Activated B cell treated with CpG ODN at 0.5 μM for 24 hours (primary cell): ENCODE results near the gene SYTL2. TPM values are rescaled to one million over a fixed set of nuclear protein-coding genes. Genes with fewer than 3 reads are reported as not detected.
A peak's percentile ranks its signal among the peaks of the same experiment; 100 is the strongest.

Source experiments
- ATAC-seq: fragments of 200-7000 bp; cut with Tn5 transposase; one replicate; pipeline ENCODE4 v1.10.0; 2021; ENCODE audit warnings: low read depth, mild to moderate bottlenecking, moderate library complexity
- CTCF ChIA-PET: fragments of 350-600 bp; sonication (Branson Sonifier 250); formaldehyde crosslinking; loops from one replicate; lab custom pipeline; 2021; ENCODE audit warnings: antibody characterized with exemption; lab: Charles Lee
- POLR2A ChIA-PET: fragments of 350-600 bp; sonication (Branson Sonifier 250); formaldehyde crosslinking; loops from one replicate; lab custom pipeline; 2021; ENCODE audit warnings: antibody characterized with exemption; lab: Charles Lee
- DNase-seq: peaks from one replicate; pipeline ENCODE4 v3.0.0; 2022
- H3K27ac Mint-ChIP-seq: one replicate; pipeline ENCODE4 v1.8.0; 2020; ENCODE audit warnings: mixed read lengths
- H3K27me3 Mint-ChIP-seq: one replicate; pipeline ENCODE4 v1.8.0; 2021; ENCODE audit warnings: mixed read lengths
- H3K36me3 Mint-ChIP-seq: one replicate; pipeline ENCODE4 v1.8.0; 2021; ENCODE audit warnings: low read depth, mixed read lengths
- H3K4me1 Mint-ChIP-seq: one replicate; pipeline ENCODE4 v1.8.0; 2021; ENCODE audit warnings: mixed read lengths
- H3K4me3 Mint-ChIP-seq: one replicate; pipeline ENCODE4 v1.8.0; 2020; ENCODE audit warnings: mild to moderate bottlenecking, mixed read lengths
- H3K9me3 Mint-ChIP-seq: one replicate; pipeline ENCODE4 v1.8.0; 2020; ENCODE audit warnings: mixed read lengths
- intact Hi-C: fragments of 100-400 bp; cut with micrococcal nuclease; formaldehyde crosslinking; loops from one replicate; pipeline ENCODE4 v1.15.1; 2024
- total RNA-seq: library from RNA; stranded (reverse); gene quantifications from 2 replicates; pipeline ENCODE4 v1.2.3, GENCODE V29; 2022
- TF ChIP-seq, protein P1 (sequence below): fragments of 200-600 bp; IDR thresholded peaks from one replicate; pipeline ENCODE4 v1.8.0; 2022; ENCODE audit warnings: antibody characterized with exemption, mild to moderate bottlenecking

Gene SYTL2
- total RNA-seq, 1 donor from 2014 or later = 1.1 TPM

DNA sequence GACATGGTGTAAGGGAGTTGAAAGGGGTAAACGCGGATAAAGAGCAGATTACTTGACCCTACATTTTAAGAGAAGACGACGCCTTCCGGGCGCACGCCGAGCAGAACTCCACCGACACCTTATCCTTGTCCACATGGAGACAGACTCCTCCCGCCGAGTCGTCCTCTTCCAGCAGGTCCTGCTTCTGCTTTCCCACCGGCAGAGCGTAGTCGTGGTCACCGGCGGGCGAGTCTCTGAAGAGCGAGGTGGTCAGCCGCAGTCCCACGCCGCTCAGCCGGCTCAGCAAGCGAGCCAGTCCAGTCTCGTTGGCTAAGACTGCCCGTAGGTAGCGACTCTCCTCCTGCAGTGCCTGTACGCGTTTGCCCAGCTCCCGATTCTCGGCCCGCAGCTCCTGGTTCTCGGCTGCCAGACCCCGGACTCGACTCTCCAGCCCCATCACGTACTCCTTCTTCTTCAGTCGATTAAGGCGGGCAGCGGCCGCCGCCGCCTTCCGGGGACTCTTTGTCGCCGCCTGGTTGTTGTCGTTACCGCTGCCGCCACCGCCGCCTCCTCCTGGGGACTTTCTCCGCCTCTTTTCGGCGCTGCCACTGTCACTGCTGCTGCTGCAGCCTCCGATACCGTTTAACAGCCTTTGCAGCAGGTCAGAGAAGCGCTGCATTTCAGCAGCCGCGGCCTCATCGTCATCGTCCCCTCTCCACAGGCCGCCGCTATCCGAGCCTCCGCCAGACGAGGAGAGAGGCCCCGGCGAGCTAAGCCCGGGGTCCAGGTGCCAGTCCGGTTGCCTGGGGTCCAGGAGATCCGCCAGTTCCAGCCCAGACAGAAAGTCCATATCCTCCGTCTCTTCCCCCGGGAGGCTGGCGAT is 147.0 kb downstream of the SYTL2 start:
- peaks cover 50% of the 10 kb centered on the region for H3K4me1 Mint-ChIP-seq
- peak; percentile 70 for ATAC-seq
- H3K27ac Mint-ChIP-seq = peak overlapping the region; percentile 93
- intact Hi-C loops = loop anchor here (1.0 to 10.0 kb wide), 11 partner anchors 9 to 884 kb away; partner anchors contain the start of genes EED, HIKESHI, PICALM and TMEM126A
- TF ChIP-seq, protein P1, sequence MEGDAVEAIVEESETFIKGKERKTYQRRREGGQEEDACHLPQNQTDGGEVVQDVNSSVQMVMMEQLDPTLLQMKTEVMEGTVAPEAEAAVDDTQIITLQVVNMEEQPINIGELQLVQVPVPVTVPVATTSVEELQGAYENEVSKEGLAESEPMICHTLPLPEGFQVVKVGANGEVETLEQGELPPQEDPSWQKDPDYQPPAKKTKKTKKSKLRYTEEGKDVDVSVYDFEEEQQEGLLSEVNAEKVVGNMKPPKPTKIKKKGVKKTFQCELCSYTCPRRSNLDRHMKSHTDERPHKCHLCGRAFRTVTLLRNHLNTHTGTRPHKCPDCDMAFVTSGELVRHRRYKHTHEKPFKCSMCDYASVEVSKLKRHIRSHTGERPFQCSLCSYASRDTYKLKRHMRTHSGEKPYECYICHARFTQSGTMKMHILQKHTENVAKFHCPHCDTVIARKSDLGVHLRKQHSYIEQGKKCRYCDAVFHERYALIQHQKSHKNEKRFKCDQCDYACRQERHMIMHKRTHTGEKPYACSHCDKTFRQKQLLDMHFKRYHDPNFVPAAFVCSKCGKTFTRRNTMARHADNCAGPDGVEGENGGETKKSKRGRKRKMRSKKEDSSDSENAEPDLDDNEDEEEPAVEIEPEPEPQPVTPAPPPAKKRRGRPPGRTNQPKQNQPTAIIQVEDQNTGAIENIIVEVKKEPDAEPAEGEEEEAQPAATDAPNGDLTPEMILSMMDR = no peak
- H3K4me3 Mint-ChIP-seq = peak overlapping the region; percentile 95
- H3K27me3 Mint-ChIP-seq = no peaks in the 10 kb centered on the region
- H3K9me3 Mint-ChIP-seq = no peaks in the 10 kb centered on the region
- DNase-seq = peak; percentile 75
- ChIA-PET POLR2A (interaction anchor here (0.5 to 3.3 kb wide), 8 partner anchors 11 to 559 kb away, joined by 3 to 70 read pairs (median 7); partner anchors contain the start of genes CCDC83, DLG2, TMEM126A and TMEM126B), CTCF (interaction anchor here (0.6 kb wide), 1 partner anchor 14 kb away, joined by 3 read pairs; no protein-coding TSS in a partner anchor)
- peaks cover 43% of the 10 kb centered on the region for H3K36me3 Mint-ChIP-seq

DNA sequence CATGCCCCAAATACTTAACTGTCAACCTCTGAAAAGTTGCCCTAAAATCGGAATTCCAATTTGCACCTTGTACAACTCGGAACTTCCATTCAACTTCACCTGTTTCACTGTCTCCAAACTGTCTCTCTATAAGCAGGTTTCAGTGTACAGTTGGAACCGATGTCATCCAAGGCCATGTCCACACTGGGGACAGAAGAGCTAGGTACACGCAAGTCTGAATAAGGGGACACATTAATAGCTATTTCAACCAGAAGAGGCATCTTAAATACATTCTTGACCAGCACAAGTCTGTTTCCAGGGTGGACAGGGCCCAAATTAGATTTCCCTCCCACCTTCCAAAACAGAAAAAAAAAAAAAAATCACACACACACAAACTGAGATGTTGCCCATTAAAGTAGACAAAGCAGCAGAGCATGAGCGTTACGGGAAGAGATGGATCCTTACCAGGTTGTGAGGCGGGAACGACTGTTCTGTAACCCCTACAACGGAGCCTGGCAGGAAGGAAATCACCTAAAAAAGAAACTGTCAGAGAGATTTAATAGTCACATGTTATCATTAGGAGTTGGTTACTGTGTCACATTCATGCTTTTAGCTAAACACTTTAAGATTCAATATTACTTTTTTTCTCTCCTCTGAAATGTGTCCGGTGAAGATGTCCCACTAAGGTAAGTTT is 147.7 kb downstream of the SYTL2 start:
- ChIA-PET CTCF (interaction anchor here (0.6 kb wide), 1 partner anchor 47 kb away, joined by 4 read pairs; no protein-coding TSS in a partner anchor), POLR2A (interaction anchor here (0.6 to 3.3 kb wide), 4 partner anchors 10 to 36 kb away, joined by 3 to 70 read pairs (median 21); partner anchors contain the start of genes DLG2, TMEM126A and TMEM126B)
- peak overlapping the region; percentile 95 for H3K4me3 Mint-ChIP-seq
- no peaks in the 10 kb centered on the region for H3K27me3 Mint-ChIP-seq
- peak overlapping the region; percentile 93 for H3K27ac Mint-ChIP-seq
- TF ChIP-seq, protein P1 = no peak
- peaks cover 49% of the 10 kb centered on the region for H3K36me3 Mint-ChIP-seq
- H3K4me1 Mint-ChIP-seq = peaks cover 52% of the 10 kb centered on the region
- intact Hi-C loops = loop anchor here (1.0 to 10.0 kb wide), 4 partner anchors 8 to 538 kb away; partner anchors contain the start of gene PICALM
- no peak for DNase-seq
- no peak for ATAC-seq
- no peaks in the 10 kb centered on the region for H3K9me3 Mint-ChIP-seq

DNA sequence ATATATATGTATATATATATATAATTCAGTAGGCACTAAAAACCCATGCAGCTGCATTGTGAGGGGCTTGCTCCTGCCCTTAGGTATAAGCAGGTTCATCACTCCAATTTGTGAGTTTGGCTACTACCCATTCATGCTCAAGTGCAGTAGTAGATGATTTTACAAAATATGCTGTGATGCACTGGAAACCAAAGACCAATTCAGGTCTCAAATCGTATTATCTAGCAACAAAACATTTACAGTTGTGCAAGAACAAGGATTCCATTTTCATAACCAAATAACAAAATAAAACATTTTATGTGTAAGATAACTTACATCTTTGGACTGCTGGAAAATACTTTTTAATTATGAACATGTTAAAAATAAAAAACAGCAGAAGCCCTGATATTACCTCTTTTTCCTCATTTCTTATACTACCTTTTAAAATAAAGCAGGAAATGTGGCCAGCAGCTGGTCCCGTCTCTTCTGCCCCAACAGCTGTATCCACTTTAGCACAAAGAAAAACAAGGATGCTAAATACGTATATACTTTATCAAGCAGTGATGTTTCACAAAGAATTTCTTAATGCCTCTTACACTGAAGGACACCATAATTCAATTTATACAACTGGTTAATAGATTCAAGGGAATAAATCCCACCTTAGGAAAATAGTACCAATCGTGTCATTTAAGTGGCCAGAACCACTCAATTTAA is 148.8 kb downstream of the SYTL2 start:
- CTCF ChIA-PET = no interaction called here

DNA sequence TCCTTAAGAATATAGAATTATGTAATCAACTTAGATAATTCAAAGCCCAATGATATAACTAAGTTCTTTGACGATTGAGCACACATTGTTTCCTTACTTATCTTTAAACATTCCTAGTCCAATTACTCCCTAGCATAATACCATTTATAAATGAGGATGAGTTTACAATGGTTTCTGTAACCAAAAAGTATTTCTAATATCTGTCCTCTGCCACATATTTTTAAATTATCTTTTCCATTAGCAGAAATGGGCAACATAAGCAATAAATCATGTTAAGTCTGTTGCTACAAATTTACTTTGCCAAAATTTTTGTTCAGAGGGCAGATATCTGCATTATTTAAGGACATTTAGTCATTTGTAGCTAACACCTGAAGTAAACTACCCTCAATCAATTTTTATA is 152.8 kb downstream of the SYTL2 start:
- CTCF ChIA-PET = no interaction called here
- Mint-ChIP-seq H3K4me3 (no peak overlapping the region), H3K36me3 (peaks cover 73% of the 10 kb centered on the region), H3K4me1 (peaks cover 34% of the 10 kb centered on the region), H3K27ac (no peak overlapping the region), H3K9me3 (no peaks in the 10 kb centered on the region), H3K27me3 (no peaks in the 10 kb centered on the region)
- POLR2A ChIA-PET = interaction anchor here (2.2 kb wide), 1 partner anchor 10 kb away, joined by 10 read pairs; the partner anchor contains the start of gene TMEM126A
- DNase-seq (no peak), ATAC-seq (no peak)
- intact Hi-C loops = no loop called here
- TF ChIP-seq, protein P1 = no peak

More for the DNA sequence above, 148.8 kb downstream of the SYTL2 start:
- peak overlapping the region; percentile 35 for H3K4me3 Mint-ChIP-seq
- POLR2A ChIA-PET = interaction anchor here (0.9 to 3.3 kb wide), 2 partner anchors 14 to 15 kb away, joined by 3 to 70 read pairs; partner anchors contain the start of gene TMEM126A
- TF ChIP-seq, protein P1 = no peak
- DNase-seq = no peak
- H3K27me3 Mint-ChIP-seq = no peaks in the 10 kb centered on the region
- peaks cover 58% of the 10 kb centered on the region for H3K36me3 Mint-ChIP-seq
- ATAC-seq = no peak
- no peaks in the 10 kb centered on the region for H3K9me3 Mint-ChIP-seq
- intact Hi-C loops = loop anchor here (5.0 to 10.0 kb wide), 3 partner anchors 347 to 537 kb away; partner anchors contain the start of gene PICALM
- H3K27ac Mint-ChIP-seq = no peak overlapping the region
- peaks cover 52% of the 10 kb centered on the region for H3K4me1 Mint-ChIP-seq
